Uterus (tissue), 4 donors: ENCODE data around the gene C19orf33. TPM values are rescaled to one million over a fixed set of nuclear protein-coding genes. Genes with fewer than 3 reads are reported as not detected.

Experiments used
- DNase-seq, 2 donors: peaks; one replicate each; pipeline ENCODE4 v3.0.0-alpha.2; 2019 to 2020
- H3K27ac ChIP-seq, 2 donors: fragments of 200-600 bp; sonication (generic); 1 replicate in 1 of 2; 2 replicates in 1 of 2; pipeline ENCODE4 v1.5.1; 2016 to 2018
- H3K27me3 ChIP-seq, 2 donors: fragments of 200-600 bp; sonication (generic); one replicate each; pipeline ENCODE4 v1.5.1; 2018 to 2019; ENCODE audit warnings: control low read depth in 1 of 2
- H3K36me3 ChIP-seq, 2 donors: fragments of 200-600 bp; sonication (generic); one replicate each; pipeline ENCODE4 v1.5.1; 2019; ENCODE audit warnings: control low read depth in 1 of 2
- H3K4me1 ChIP-seq, 2 donors: fragments of 200-600 bp; sonication (generic); one replicate each; pipeline ENCODE4 v1.5.1; 2018 to 2019; ENCODE audit warnings: control low read depth in 1 of 2
- H3K4me3 ChIP-seq, 2 donors: fragments of 200-600 bp; sonication (generic); 1 replicate in 1 of 2; 2 replicates in 1 of 2; pipeline ENCODE4 v1.5.1; 2018 to 2019; ENCODE audit warnings: mild to moderate bottlenecking in 1 of 2
- H3K9me3 ChIP-seq, 2 donors: fragments of 200-600 bp; sonication (generic); one replicate each; pipeline ENCODE4 v1.5.1; 2019; ENCODE audit warnings: control low read depth in 1 of 2
- CTCF ChIP-seq, 4 experiments: fragments of 200-600 bp in 2 of 4; fragments of 450-650 bp in 2 of 4; sonication (generic) in 2 of 4; IDR thresholded peaks; one replicate each; pipeline ENCODE4 v1.5.1; 2016 to 2019; ENCODE audit warnings: antibody characterized with exemption in 4 of 4, mild to moderate bottlenecking in 2 of 4, moderate library complexity in 1 of 4
- POLR2A ChIP-seq, 2 donors: fragments of 450-650 bp; IDR thresholded peaks; one replicate each; pipeline ENCODE4 v1.6.1; 2016; ENCODE audit warnings: antibody characterized with exemption in 2 of 2, mild to moderate bottlenecking in 1 of 2, moderate library complexity in 1 of 2
- intact Hi-C: fragments of 100-400 bp; cut with DNase I; formaldehyde crosslinking; loops from one replicate; pipeline ENCODE4 v1.15.1; 2023; ENCODE audit warnings: low total_unique reads
- total RNA-seq, 4 donors: library from RNA; depleted of rRNA in 3 of 4; stranded (reverse); fragments of >200 nt in 3 of 4; gene quantifications; one replicate each; pipeline versions ENCODE4 v1.1.0 to v1.2.4, GENCODE V29; 2014 to 2023
- donor health status: DM: yes; HTN: yes; CAD: no.

The C19orf33 gene
- total RNA-seq, 4 donors from 2014 or later, result 2.9 to 15.3 (median 4.1) TPM; not detected in 1

- Histone ChIP-seq H3K4me1 (peaks cover 0 to 4% of the 10 kb centered on the region in 2 donors), H3K27ac (no peak overlapping the region), H3K36me3 (no peaks in the 10 kb centered on the region), H3K27me3 (no peaks in the 10 kb centered on the region), H3K9me3 (no peaks in the 10 kb centered on the region), H3K4me3 (no peak overlapping the region)
- intact Hi-C loops, result no loop called here
- DNase-seq, result no peak
- TF ChIP-seq CTCF (IDR thresholded peaks at IDR 0.05) (no peak), POLR2A (IDR thresholded peaks at IDR 0.05) (no peak)
Measured at GRCh38 chr19:38287604-38288003, 16.4 kb upstream of the C19orf33 start.

GRCh38 chr19:38288123-38288855 is 15.8 kb upstream of the C19orf33 start:
- intact Hi-C loops, result no loop called here
- Histone ChIP-seq H3K27ac (no peak overlapping the region), H3K4me1 (peaks cover 0 to 4% of the 10 kb centered on the region in 2 donors), H3K4me3 (no peak overlapping the region), H3K9me3 (no peaks in the 10 kb centered on the region), H3K27me3 (no peaks in the 10 kb centered on the region), H3K36me3 (no peaks in the 10 kb centered on the region)
- TF ChIP-seq POLR2A (IDR thresholded peaks at IDR 0.05) (no peak), CTCF (IDR thresholded peaks at IDR 0.05) (no peak)
- no peak for DNase-seq

- intact Hi-C loops, result no loop called here
- Histone ChIP-seq H3K4me3 (no peak overlapping the region), H3K27ac (no peak overlapping the region), H3K27me3 (no peaks in the 10 kb centered on the region), H3K4me1 (no peaks in the 10 kb centered on the region), H3K36me3 (no peaks in the 10 kb centered on the region), H3K9me3 (no peaks in the 10 kb centered on the region)
- TF ChIP-seq POLR2A (IDR thresholded peaks at IDR 0.05), result no peak
- TF ChIP-seq CTCF (IDR thresholded peaks at IDR 0.05), result no peak
- DNase-seq, result no peak
Measured at GRCh38 chr19:38289955-38290354, 14.1 kb upstream of the C19orf33 start.

- intact Hi-C loops, result no loop called here
- no peak for DNase-seq
- Histone ChIP-seq H3K4me1 (no peaks in the 10 kb centered on the region), H3K27ac (no peak overlapping the region), H3K9me3 (no peaks in the 10 kb centered on the region), H3K27me3 (no peaks in the 10 kb centered on the region), H3K4me3 (no peak overlapping the region), H3K36me3 (no peaks in the 10 kb centered on the region)
- TF ChIP-seq POLR2A (IDR thresholded peaks at IDR 0.05) (peak in 1 of 2 donors; percentile 12), CTCF (IDR thresholded peaks at IDR 0.05) (no peak)
Measured at GRCh38 chr19:38290631-38291147, 13.4 kb upstream of the C19orf33 start.

- DNase-seq, result no peak
- Histone ChIP-seq H3K9me3 (no peaks in the 10 kb centered on the region), H3K4me1 (no peaks in the 10 kb centered on the region), H3K27ac (no peak overlapping the region), H3K36me3 (no peaks in the 10 kb centered on the region), H3K4me3 (no peak overlapping the region), H3K27me3 (no peaks in the 10 kb centered on the region)
- intact Hi-C loops, result no loop called here
- TF ChIP-seq POLR2A (IDR thresholded peaks at IDR 0.05) (no peak), CTCF (IDR thresholded peaks at IDR 0.05) (no peak)
Measured at GRCh38 chr19:38291855-38292254, 12.2 kb upstream of the C19orf33 start.
